HEK293 (cell line): ENCODE results near the gene CHEK1.

Experiments used
- CTCF ChIP-seq: fragments of 450-650 bp; formaldehyde crosslinking; IDR thresholded peaks from 2 replicates; pipeline ENCODE4 v1.5.1; 2016; ENCODE audit warnings: missing biosample characterization, missing genetic modification characterization
- HOXC10 ChIP-seq: sonication (generic); formaldehyde crosslinking; IDR thresholded peaks from 2 replicates; pipeline ENCODE4 v1.8.1; 2023; ENCODE audit warnings: mild to moderate bottlenecking, missing genetic modification reagents
- KLF1 ChIP-seq: fragments of 450-650 bp; formaldehyde crosslinking; IDR thresholded peaks from 2 replicates; pipeline ENCODE4 v1.5.1; 2016; ENCODE audit warnings: missing biosample characterization, missing genetic modification characterization
- PBX3 ChIP-seq: sonication (generic); formaldehyde crosslinking; IDR thresholded peaks from 2 replicates; pipeline ENCODE4 v1.8.1; 2022; ENCODE audit warnings: mild to moderate bottlenecking, moderate library complexity, missing genetic modification reagents
- ZBTB1 ChIP-seq: fragments of 450-650 bp; formaldehyde crosslinking; IDR thresholded peaks from 2 replicates; pipeline ENCODE4 v1.5.1; 2016; ENCODE audit warnings: missing biosample characterization, missing genetic modification characterization
- ZNF10 ChIP-seq: fragments of 450-650 bp; formaldehyde crosslinking; IDR thresholded peaks from 2 replicates; pipeline ENCODE4 v1.5.1; 2017; ENCODE audit warnings: missing biosample characterization, missing genetic modification characterization
- ZNF223 ChIP-seq: fragments of 450-650 bp; formaldehyde crosslinking; IDR thresholded peaks from 2 replicates; pipeline ENCODE4 v1.5.1; 2016; ENCODE audit warnings: missing biosample characterization, missing genetic modification characterization
- ZNF394 ChIP-seq: fragments of 450-650 bp; formaldehyde crosslinking; IDR thresholded peaks from 2 replicates; pipeline ENCODE4 v1.5.1; 2016; ENCODE audit warnings: missing biosample characterization, missing genetic modification characterization, mild to moderate bottlenecking, moderate library complexity, borderline replicate concordance
- ZNF426 ChIP-seq: fragments of 450-650 bp; formaldehyde crosslinking; IDR thresholded peaks from 2 replicates; pipeline ENCODE4 v1.5.1; 2017; ENCODE audit warnings: missing biosample characterization, missing genetic modification characterization, mild to moderate bottlenecking, inconsistent platforms, moderate library complexity
- ZNF514 ChIP-seq: fragments of 450-650 bp; formaldehyde crosslinking; IDR thresholded peaks from 2 replicates; pipeline ENCODE4 v1.5.1; 2016; ENCODE audit warnings: missing biosample characterization, missing genetic modification characterization
- ZNF560 ChIP-seq: fragments of 450-650 bp; formaldehyde crosslinking; IDR thresholded peaks from 2 replicates; pipeline ENCODE4 v1.5.1; 2017; ENCODE audit warnings: missing biosample characterization, missing genetic modification characterization, borderline replicate concordance

GRCh38 chr11:125626288-125626950 lies 1.5 kb downstream of the CHEK1 start:
- TF ChIP-seq ZNF394 (tag by site-specific recombination) (no peak), ZNF560 (tag by site-specific recombination) (no peak), CTCF (peak; percentile 65; the same call in 1 of the 2 replicates), ZBTB1 (tag by site-specific recombination) (no peak), ZNF223 (tag by site-specific recombination) (no peak), ZNF426 (tag by site-specific recombination) (no peak), KLF1 (tag by site-specific recombination) (no peak), ZNF10 (tag by site-specific recombination) (no peak), PBX3 (CRISPR knock-in tag) (no peak), HOXC10 (CRISPR knock-in tag) (no peak), ZNF514 (tag by site-specific recombination) (no peak)
